ENCODE results near the gene RNU11. TPM values are rescaled to one million over a fixed set of nuclear protein-coding genes. Genes with fewer than 3 reads are reported as not detected.
"Not testable (repeated sequence)": the region's sequence is repeated elsewhere in the genome, so short reads cannot be mapped to it uniquely, and the experiment has no call there.

RNU11 gene
- polyA plus RNA-seq, 6 donors from 2014 or later, result not detected

GRCh38 chr1:28671254-28671780 is 22.9 kb downstream of the RNU11 start:
- no peaks in the 10 kb centered on the region for H3K27me3 Mint-ChIP-seq
- ATAC-seq (ENCODE audit: low read depth in 2 of 2), result no peak
- no peaks in the 10 kb centered on the region for H3K9me3 Mint-ChIP-seq

DNA sequence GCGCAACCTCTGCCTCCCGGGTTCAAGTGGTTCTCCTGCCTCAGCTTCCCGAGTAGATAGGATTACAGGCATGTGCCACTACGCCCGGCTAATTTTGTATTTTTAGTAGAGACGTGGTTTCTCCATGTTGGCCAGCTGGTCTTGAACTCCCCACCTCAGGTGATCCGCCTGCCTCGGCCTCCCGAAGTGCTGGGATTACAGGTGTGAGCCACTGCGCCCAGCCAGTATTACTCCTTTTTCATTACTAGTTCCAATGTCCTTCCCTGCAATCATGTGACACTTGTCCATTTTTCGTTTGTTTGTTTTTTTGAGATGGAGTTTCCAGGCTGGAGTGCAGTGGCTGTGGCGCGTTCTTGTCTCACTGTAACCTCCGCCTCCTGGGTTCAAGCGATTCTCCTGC is 24.6 kb downstream of the RNU11 start:
- H3K27me3 Mint-ChIP-seq; H3K9me3 Mint-ChIP-seq; H3K36me3 Mint-ChIP-seq; DNase-seq; ATAC-seq (ENCODE audit: low read depth in 2 of 2): not testable (repeated sequence)
- peak overlapping the region in 2 of 8 donors; percentile 22 to 57 for H3K4me3 Mint-ChIP-seq
- H3K4me1 Mint-ChIP-seq, result peaks cover 10 to 20% (median 15%) of the 10 kb centered on the region in 3 donors
- H3K27ac Mint-ChIP-seq, result peak overlapping the region in 1 of 6 donors; percentile 67

More at GRCh38 chr1:28671254-28671780, 22.9 kb downstream of the RNU11 start:
- H3K4me1 Mint-ChIP-seq, result peaks cover 10 to 26% (median 15%) of the 10 kb centered on the region in 3 donors
- no peaks in the 10 kb centered on the region for H3K36me3 Mint-ChIP-seq
- H3K27ac Mint-ChIP-seq, result no peak overlapping the region
- H3K4me3 Mint-ChIP-seq, result peak overlapping the region in 2 of 8 donors; percentile 69 to 97
- DNase-seq, result no peak

- Mint-ChIP-seq H3K27me3 (no peaks in the 10 kb centered on the region), H3K4me3 (no peak overlapping the region), H3K36me3 (no peaks in the 10 kb centered on the region), H3K4me1 (peaks cover 5 to 11% (median 6%) of the 10 kb centered on the region in 3 donors), H3K9me3 (no peaks in the 10 kb centered on the region), H3K27ac (no peak overlapping the region)
- ATAC-seq (ENCODE audit: low read depth in 2 of 2), result no peak
- no peak for DNase-seq
Measured at GRCh38 chr1:28675924-28676257, 27.5 kb downstream of the RNU11 start.

- H3K4me1 Mint-ChIP-seq, result peaks cover 4 to 5% (median 5%) of the 10 kb centered on the region in 3 donors
- peaks cover 0 to 7% of the 10 kb centered on the region in 2 donors for H3K36me3 Mint-ChIP-seq
- no peak overlapping the region for H3K27ac Mint-ChIP-seq
- no peaks in the 10 kb centered on the region for H3K27me3 Mint-ChIP-seq
- no peak overlapping the region for H3K4me3 Mint-ChIP-seq
- H3K9me3 Mint-ChIP-seq, result no peaks in the 10 kb centered on the region
- no peak for ATAC-seq (ENCODE audit: low read depth in 2 of 2)
- DNase-seq, result no peak
Measured at GRCh38 chr1:28680151-28680550, 31.8 kb downstream of the RNU11 start.

DNA sequence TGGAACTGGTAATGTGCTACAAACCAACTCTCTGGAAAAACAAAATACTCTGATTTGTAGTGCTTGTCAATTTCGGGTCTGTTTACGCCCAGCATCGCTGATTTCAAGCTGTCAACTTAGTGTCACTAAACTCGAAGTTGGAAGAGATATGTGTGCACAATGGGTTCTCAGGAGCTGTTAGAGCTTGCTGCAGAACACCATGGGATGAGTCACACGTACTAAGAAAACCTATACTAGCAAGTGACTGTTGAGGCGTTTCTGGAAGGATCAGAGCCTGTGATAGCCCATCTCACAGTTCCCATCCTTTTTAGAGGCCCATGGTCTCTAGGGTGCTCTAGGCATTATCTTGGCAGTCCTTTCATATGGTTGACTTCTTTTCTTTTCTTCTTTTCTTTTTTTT is 34.4 kb downstream of the RNU11 start:
- Mint-ChIP-seq H3K4me3 (peak overlapping the region in 1 of 8 donors; percentile 16), H3K36me3 (peaks cover 7 to 12% of the 10 kb centered on the region in 2 donors), H3K9me3 (no peaks in the 10 kb centered on the region), H3K4me1 (peaks cover 0 to 15% (median 8%) of the 10 kb centered on the region in 3 donors), H3K27ac (no peak overlapping the region), H3K27me3 (no peaks in the 10 kb centered on the region)
- ATAC-seq (ENCODE audit: low read depth in 2 of 2), result no peak
- no peak for DNase-seq

- peaks cover 0 to 11% (median 8%) of the 10 kb centered on the region in 3 donors for H3K4me1 Mint-ChIP-seq
- H3K36me3 Mint-ChIP-seq, result peaks cover 9 to 17% of the 10 kb centered on the region in 2 donors
- DNase-seq, result no peak
- no peaks in the 10 kb centered on the region for H3K27me3 Mint-ChIP-seq
- no peak for ATAC-seq (ENCODE audit: low read depth in 2 of 2)
- no peak overlapping the region for H3K4me3 Mint-ChIP-seq
- no peaks in the 10 kb centered on the region for H3K9me3 Mint-ChIP-seq
- H3K27ac Mint-ChIP-seq, result no peak overlapping the region
Measured at GRCh38 chr1:28684937-28685336, 36.5 kb downstream of the RNU11 start.

DNA sequence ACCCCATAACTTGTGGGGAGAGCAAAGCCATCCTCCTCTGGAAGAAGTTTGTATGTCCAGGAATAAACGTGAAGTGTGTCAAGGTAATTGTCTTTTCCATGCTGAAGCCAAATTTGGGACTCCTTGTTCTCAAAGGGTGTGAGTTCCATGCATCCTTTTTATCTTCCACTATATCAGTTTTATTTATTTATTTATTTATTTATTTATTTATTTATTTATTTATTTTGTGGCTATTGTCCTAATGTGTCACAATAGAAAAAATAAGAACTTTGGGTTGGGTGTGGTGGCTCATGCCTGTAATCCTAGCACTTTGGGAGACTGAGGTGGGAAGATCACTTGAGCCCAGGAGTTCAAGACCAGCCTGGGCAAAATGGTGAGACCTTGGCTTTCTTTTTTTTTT is 43.2 kb downstream of the RNU11 start:
- H3K27ac Mint-ChIP-seq; ATAC-seq (ENCODE audit: low read depth in 2 of 2); DNase-seq; H3K27me3 Mint-ChIP-seq; H3K4me1 Mint-ChIP-seq; H3K4me3 Mint-ChIP-seq; H3K9me3 Mint-ChIP-seq: not testable (repeated sequence)
- H3K36me3 Mint-ChIP-seq, result peaks cover 17 to 20% of the 10 kb centered on the region in 2 donors

Other genes with a start within 250 kb of the RNU11 start
- 10 to 100 TPM in 3 of 6 donors, 1 to 10 TPM in 3; 3.8 to 12.2 (median 9.5) TPM for gene RCC1, start 142.6 kb upstream of the RNU11 start, polyA plus RNA-seq (ENCODE audit: low read depth in 6 of 6)
- 10 to 100 TPM in 5 of 6 donors, 1 to 10 TPM in 1; 9.8 to 30.7 (median 25.9) TPM for gene TRNAU1AP, start 95.5 kb upstream of the RNU11 start, polyA plus RNA-seq (ENCODE audit: low read depth in 6 of 6)
- under 1 TPM in 1 of 6 donors, not detected in 5; 0.53 TPM for gene RAB42, start 56.3 kb upstream of the RNU11 start, polyA plus RNA-seq (ENCODE audit: low read depth in 6 of 6)
- gene TAF12, start 5.5 kb upstream of the RNU11 start, polyA plus RNA-seq (ENCODE audit: low read depth in 6 of 6), result 10 to 100 TPM; 32.3 to 50.4 (median 47.6) TPM
- gene GMEB1, start 20.2 kb downstream of the RNU11 start, polyA plus RNA-seq (ENCODE audit: low read depth in 6 of 6), result 10 to 100 TPM; 10.8 to 27.2 (median 20.4) TPM
- 100 to 1,000 TPM; 114 to 195 (median 133) TPM for gene YTHDF2, start 88.3 kb downstream of the RNU11 start, polyA plus RNA-seq (ENCODE audit: low read depth in 6 of 6)
- gene OPRD1, start 163.6 kb downstream of the RNU11 start, polyA plus RNA-seq (ENCODE audit: low read depth in 6 of 6), result under 1 TPM in 5 of 6 donors, not detected in 1; 0.03 to 0.07 (median 0.05) TPM